Articular chondrocyte of knee joint (primary cell): ENCODE measurements around the gene SPDYE17. TPM values are rescaled to one million over a fixed set of nuclear protein-coding genes. Genes with fewer than 3 reads are reported as not detected.

Experiments
- small RNA-seq: library from RNA; depleted of rRNA; stranded (forward); fragments of <200 nt; gene quantifications from one replicate; pipeline ENCODE3, GENCODE V24; 2012
- total RNA-seq: library from RNA; depleted of rRNA; stranded (reverse); fragments of >200 nt; gene quantifications from 2 replicates; pipeline ENCODE4 v1.2.3, GENCODE V29; 2012

Gene SPDYE17
- total RNA-seq, result not detected in 2 replicates

GRCh38 chr7:77032261-77032660 lies at the start of gene SPDYE17:
TSS of gene SPDYE17 (minus strand) at chr7:77032361. CDS start at chr7:77030570, 1,791 bp downstream.

GRCh38 chr7:77062557-77062956 lies 30.4 kb upstream of the SPDYE17 start, which contains the start of gene SPDYE18:
TSS of gene SPDYE18 (minus strand) at chr7:77062558. CDS start at chr7:77060512, 2,046 bp downstream.

Small RNA genes within 50 kb of the gene (small RNA-seq; reads per million reads assigned to genes)
- not detected for gene RF00019

Other genes starting within 250 kb of the SPDYE17 start
- gene SPDYE18, start 30.2 kb upstream of the SPDYE17 start, total RNA-seq, result 0.26 TPM in 1 of 2 replicates, not detected in the other
- 2.7 and 2.9 TPM in 2 replicates for gene CCDC146, start 90.3 kb upstream of the SPDYE17 start, total RNA-seq
- 1.7 and 3.5 TPM in 2 replicates for gene FGL2, start 167.5 kb upstream of the SPDYE17 start, total RNA-seq